Measurements from ENCODE around the gene CDK2AP2. TPM values are rescaled to one million over a fixed set of nuclear protein-coding genes. Genes with fewer than 3 reads are reported as not detected.

Gene CDK2AP2
- total and polyA plus RNA-seq, 10 of the 15 experiments (the other 5 are each of a cell fraction or from before 2014, with no cell fraction given), result 8.0 to 177 (median 40.9) TPM

GRCh38 chr11:67530282-67530592 lies 22.3 kb upstream of the CDK2AP2 start:
- FAIRE-seq (no peak), DNase-seq (ENCODE audit: low read depth, low spot score) (no peak), ATAC-seq (no peak)
- TF ChIP-seq SIX5 (IDR thresholded peaks at IDR 0.05; ENCODE audit: low read depth, low read length, severe bottlenecking) (no peak), HDGF (IDR thresholded peaks at IDR 0.05) (no peak), ZNF384 (IDR thresholded peaks at IDR 0.05; ENCODE audit: borderline replicate concordance, low read depth, low read length) (no peak), RUNX3 (IDR thresholded peaks at IDR 0.05; ENCODE audit: low read length) (no peak), SREBF1 (IDR thresholded peaks at IDR 0.05; ENCODE audit: low read length) (no peak), STAT1 (conservative IDR thresholded peaks at IDR 0.05) (no peak), EED (IDR thresholded peaks at IDR 0.05; ENCODE audit: low read depth) (no peak), NFYB (IDR thresholded peaks at IDR 0.05; ENCODE audit: insufficient read depth, low read depth, low read length) (no peak), TBL1XR1 (IDR thresholded peaks at IDR 0.05; ENCODE audit: low read depth, low read length) (no peak), RB1 (IDR thresholded peaks at IDR 0.05; ENCODE audit: borderline replicate concordance) (no peak), POLR2AphosphoS5 (IDR thresholded peaks at IDR 0.05; ENCODE audit: low read length) (no peak), DPF2 (IDR thresholded peaks at IDR 0.05) (no peak)
- TF ChIP-seq, protein P1, sequence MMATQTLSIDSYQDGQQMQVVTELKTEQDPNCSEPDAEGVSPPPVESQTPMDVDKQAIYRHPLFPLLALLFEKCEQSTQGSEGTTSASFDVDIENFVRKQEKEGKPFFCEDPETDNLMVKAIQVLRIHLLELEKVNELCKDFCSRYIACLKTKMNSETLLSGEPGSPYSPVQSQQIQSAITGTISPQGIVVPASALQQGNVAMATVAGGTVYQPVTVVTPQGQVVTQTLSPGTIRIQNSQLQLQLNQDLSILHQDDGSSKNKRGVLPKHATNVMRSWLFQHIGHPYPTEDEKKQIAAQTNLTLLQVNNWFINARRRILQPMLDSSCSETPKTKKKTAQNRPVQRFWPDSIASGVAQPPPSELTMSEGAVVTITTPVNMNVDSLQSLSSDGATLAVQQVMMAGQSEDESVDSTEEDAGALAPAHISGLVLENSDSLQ (IDR thresholded peaks at IDR 0.05), result no peak
- TF ChIP-seq, protein P2, sequence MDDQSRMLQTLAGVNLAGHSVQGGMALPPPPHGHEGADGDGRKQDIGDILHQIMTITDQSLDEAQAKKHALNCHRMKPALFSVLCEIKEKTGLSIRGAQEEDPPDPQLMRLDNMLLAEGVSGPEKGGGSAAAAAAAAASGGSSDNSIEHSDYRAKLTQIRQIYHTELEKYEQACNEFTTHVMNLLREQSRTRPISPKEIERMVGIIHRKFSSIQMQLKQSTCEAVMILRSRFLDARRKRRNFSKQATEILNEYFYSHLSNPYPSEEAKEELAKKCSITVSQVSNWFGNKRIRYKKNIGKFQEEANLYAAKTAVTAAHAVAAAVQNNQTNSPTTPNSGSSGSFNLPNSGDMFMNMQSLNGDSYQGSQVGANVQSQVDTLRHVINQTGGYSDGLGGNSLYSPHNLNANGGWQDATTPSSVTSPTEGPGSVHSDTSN (IDR thresholded peaks at IDR 0.05; ENCODE audit: insufficient replicate concordance, low read depth, low read length), result no peak
- Histone ChIP-seq H3K36me3 (ENCODE audit: control insufficient read depth in 2 of 2, insufficient read depth in 2 of 2, low read length in 1 of 2) (no peaks in the 10 kb centered on the region), H3K4me3 (no peak overlapping the region), H3K27me3 (replicated peaks in 1 of 2; ENCODE audit: control insufficient read depth in 2 of 2, insufficient read depth in 2 of 2, low read length in 1 of 2) (no peaks in the 10 kb centered on the region; a peak in 1 of 4 replicates), H4K20me1 (ENCODE audit: control insufficient read depth, insufficient read depth) (no peaks in the 10 kb centered on the region), H3K4me1 (ENCODE audit: control insufficient read depth, insufficient read depth, low read length) (no peaks in the 10 kb centered on the region; the same call in 1 of the 2 replicates), H3K9me3 (replicated peaks; ENCODE audit: control insufficient read depth, insufficient read depth, low read length) (peaks cover 10% of the 10 kb centered on the region; the same call in 2 of the 3 replicates), H3K4me2 (ENCODE audit: control insufficient read depth, insufficient read depth) (no peak overlapping the region), H2AFZ (ENCODE audit: control insufficient read depth, low read depth, low read length) (no peak overlapping the region), H3K27ac (ENCODE audit: control insufficient read depth, insufficient read depth) (no peak overlapping the region), H3K79me2 (ENCODE audit: control insufficient read depth, insufficient read depth, low read length) (no peaks in the 10 kb centered on the region), H3K9ac (ENCODE audit: control insufficient read depth, insufficient read depth, low read length) (no peak overlapping the region)
- POLR2A ChIA-PET, result no interaction called here
- RAD21 ChIA-PET (ENCODE audit: unreplicated experiment), result no interaction called here
- CTCF ChIA-PET, result no interaction called here
- in situ Hi-C loops (cut with MboI), result no loop called here
- BruUV-seq (replicated peaks), result no TSS peak
- intact Hi-C loops (cut with micrococcal nuclease; ENCODE audit: unreplicated experiment), result no loop called here
- SMC1A ChIA-PET (ENCODE audit: uncharacterized antibody, unreplicated experiment), result no interaction called here
- WGBS (ENCODE audit: insufficient coverage, insufficient replicate concordance, low lambda C conversion rate, missing lambda C conversion rate), result 45% methylated on average over 5 of the region's 5 CpGs

Measured in GM12878 (cell line).